Prostate gland (tissue), 2 donors: ENCODE data around the gene MANBA.
"Not testable (repeated sequence)": the region's sequence is repeated elsewhere in the genome, so short reads cannot be mapped to it uniquely, and the experiment has no call there.

Experiments used
- POLR2A ChIP-seq: fragments of 450-650 bp; IDR thresholded peaks from one replicate; pipeline ENCODE4 v1.6.1; 2016; ENCODE audit warnings: antibody characterized with exemption, mild to moderate bottlenecking
- TF ChIP-seq, protein P1 (sequence below), 4 experiments: fragments of 200-600 bp in 2 of 4; fragments of 450-650 bp in 2 of 4; sonication (generic) in 2 of 4; IDR thresholded peaks; 1 replicate in 3 of 4; 2 replicates in 1 of 4; pipeline ENCODE4 v1.5.1; 2016 to 2019; ENCODE audit warnings: antibody characterized with exemption in 4 of 4, mild to moderate bottlenecking in 2 of 4, moderate library complexity in 2 of 4

DNA sequence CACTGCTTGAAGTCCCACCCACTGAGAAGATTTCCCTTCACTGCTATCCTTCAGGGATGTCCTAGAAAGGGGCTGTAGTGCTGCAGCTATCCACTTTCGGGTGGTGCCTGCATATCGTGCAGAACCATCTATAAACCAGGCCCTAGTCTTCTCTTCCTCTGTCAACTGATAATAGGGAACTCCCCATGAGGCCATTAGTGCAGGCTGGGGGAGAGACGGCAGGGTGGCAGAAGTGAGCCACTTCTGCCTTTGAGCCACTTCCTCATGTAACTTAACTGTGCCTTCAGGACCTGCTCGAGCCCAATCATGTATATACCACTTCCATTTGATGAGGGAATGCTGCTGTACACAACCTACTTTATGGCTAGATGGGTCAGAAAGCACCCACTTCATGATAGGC is 17.4 kb downstream of the MANBA start:
- not testable (repeated sequence) for TF ChIP-seq POLR2A
- TF ChIP-seq, protein P1, sequence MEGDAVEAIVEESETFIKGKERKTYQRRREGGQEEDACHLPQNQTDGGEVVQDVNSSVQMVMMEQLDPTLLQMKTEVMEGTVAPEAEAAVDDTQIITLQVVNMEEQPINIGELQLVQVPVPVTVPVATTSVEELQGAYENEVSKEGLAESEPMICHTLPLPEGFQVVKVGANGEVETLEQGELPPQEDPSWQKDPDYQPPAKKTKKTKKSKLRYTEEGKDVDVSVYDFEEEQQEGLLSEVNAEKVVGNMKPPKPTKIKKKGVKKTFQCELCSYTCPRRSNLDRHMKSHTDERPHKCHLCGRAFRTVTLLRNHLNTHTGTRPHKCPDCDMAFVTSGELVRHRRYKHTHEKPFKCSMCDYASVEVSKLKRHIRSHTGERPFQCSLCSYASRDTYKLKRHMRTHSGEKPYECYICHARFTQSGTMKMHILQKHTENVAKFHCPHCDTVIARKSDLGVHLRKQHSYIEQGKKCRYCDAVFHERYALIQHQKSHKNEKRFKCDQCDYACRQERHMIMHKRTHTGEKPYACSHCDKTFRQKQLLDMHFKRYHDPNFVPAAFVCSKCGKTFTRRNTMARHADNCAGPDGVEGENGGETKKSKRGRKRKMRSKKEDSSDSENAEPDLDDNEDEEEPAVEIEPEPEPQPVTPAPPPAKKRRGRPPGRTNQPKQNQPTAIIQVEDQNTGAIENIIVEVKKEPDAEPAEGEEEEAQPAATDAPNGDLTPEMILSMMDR (IDR thresholded peaks at IDR 0.05) = not testable (repeated sequence)
